Renal cortical epithelial cell (primary cell): Measurements from ENCODE around the gene DCBLD1. TPM values are rescaled to one million over a fixed set of nuclear protein-coding genes. Genes with fewer than 3 reads are reported as not detected.

Experiments used
- DNase-seq: peaks from one replicate; pipeline ENCODE4 v3.0.0-alpha.2; 2011; ENCODE audit warnings: low read depth
- total RNA-seq: library from RNA; depleted of rRNA; stranded (reverse); fragments of >200 nt; gene quantifications from 2 replicates; pipeline ENCODE4 v1.2.3, GENCODE V29; 2014

The DCBLD1 gene
- total RNA-seq, 1 donor from 2014 or later = 20.2 TPM

GRCh38 chr6:117530467-117531242, 48.2 kb downstream of the DCBLD1 start:
- DNase-seq = no peak

GRCh38 chr6:117531346-117531745, 48.9 kb downstream of the DCBLD1 start:
- no peak for DNase-seq

- DNase-seq = no peak
These were observed 49.6 kb downstream of the DCBLD1 start for GRCh38 chr6:117531809-117532725.

GRCh38 chr6:117533775-117534174, 51.3 kb downstream of the DCBLD1 start:
- no peak for DNase-seq

GRCh38 chr6:117534974-117535373, 52.5 kb downstream of the DCBLD1 start:
- DNase-seq = no peak

- DNase-seq = no peak
These were observed 53.8 kb downstream of the DCBLD1 start for GRCh38 chr6:117536317-117536716.

- DNase-seq = no peak
These were observed 56.1 kb downstream of the DCBLD1 start for GRCh38 chr6:117538615-117539014.

- peak; percentile 13 for DNase-seq
These were observed 58.2 kb downstream of the DCBLD1 start for GRCh38 chr6:117540670-117541069.

GRCh38 chr6:117542493-117542892, 60.0 kb downstream of the DCBLD1 start:
- DNase-seq = no peak

- DNase-seq = no peak
These were observed 62.2 kb downstream of the DCBLD1 start for GRCh38 chr6:117544716-117545115.

- DNase-seq = peak; percentile 53
These were observed 62.7 kb downstream of the DCBLD1 start for GRCh38 chr6:117545161-117545595.

GRCh38 chr6:117546674-117547073, 64.2 kb downstream of the DCBLD1 start:
- DNase-seq = no peak

- DNase-seq = peak; percentile 57
These were observed 65.5 kb downstream of the DCBLD1 start for GRCh38 chr6:117547688-117548621.

- DNase-seq = peak; percentile 94
These were observed 66.4 kb downstream of the DCBLD1 start for GRCh38 chr6:117548797-117549301.

GRCh38 chr6:117549611-117550010, 67.1 kb downstream of the DCBLD1 start:
- peak; percentile 12 for DNase-seq

GRCh38 chr6:117550078-117550600, 67.7 kb downstream of the DCBLD1 start:
- no peak for DNase-seq

- DNase-seq = no peak
These were observed 68.3 kb downstream of the DCBLD1 start for GRCh38 chr6:117550618-117551242.

- DNase-seq = no peak
These were observed 70.1 kb downstream of the DCBLD1 start for GRCh38 chr6:117552618-117553017.

GRCh38 chr6:117553142-117553541, 70.7 kb downstream of the DCBLD1 start:
- no peak for DNase-seq

- DNase-seq = peak; percentile 8
These were observed 72.9 kb downstream of the DCBLD1 start for GRCh38 chr6:117555262-117555849.
